Measurements from ENCODE around the gene LMO1.

- TF ChIP-seq POLR2A (IDR thresholded peaks at IDR 0.05) (no peak), CTCF (IDR thresholded peaks at IDR 0.05) (no peak)
Measured at GRCh38 chr11:8217136-8217535, 46.5 kb downstream of the LMO1 start.

All from prostate gland (tissue), 2 donors.